Measurements from ENCODE around the gene MUC2.

GRCh38 chr11:1044160-1044559, 30.5 kb upstream of the MUC2 start:
- TF ChIP-seq CTCF (IDR thresholded peaks at IDR 0.05): no peak
- no peak for TF ChIP-seq POLR2A (IDR thresholded peaks at IDR 0.05)
